Posterior cingulate gyrus (tissue), 11 donors: Measurements from ENCODE around the gene EIF4G1.
A peak's percentile ranks its signal among the peaks of the same experiment; 100 is the strongest.
"Not testable (repeated sequence)": the region's sequence is repeated elsewhere in the genome, so short reads cannot be mapped to it uniquely, and the experiment has no call there.

Experiments used
- DNase-seq, 10 donors: peaks; one replicate each; pipeline versions ENCODE4 v3.0.0 to v3.0.0-alpha.2; 2020 to 2021; ENCODE audit warnings: mixed read lengths in 3 of 10
- intact Hi-C: fragments of 100-400 bp; cut with DNase I; formaldehyde crosslinking; loops from one replicate; pipeline ENCODE4 v1.15.1; 2023

EIF4G1 gene

GRCh38 chr3:184328516-184328915 is 14.1 kb downstream of the EIF4G1 start:
- peak in 2 of 10 donors; percentile 25 to 53 for DNase-seq
- intact Hi-C loops, result no loop called here

DNA sequence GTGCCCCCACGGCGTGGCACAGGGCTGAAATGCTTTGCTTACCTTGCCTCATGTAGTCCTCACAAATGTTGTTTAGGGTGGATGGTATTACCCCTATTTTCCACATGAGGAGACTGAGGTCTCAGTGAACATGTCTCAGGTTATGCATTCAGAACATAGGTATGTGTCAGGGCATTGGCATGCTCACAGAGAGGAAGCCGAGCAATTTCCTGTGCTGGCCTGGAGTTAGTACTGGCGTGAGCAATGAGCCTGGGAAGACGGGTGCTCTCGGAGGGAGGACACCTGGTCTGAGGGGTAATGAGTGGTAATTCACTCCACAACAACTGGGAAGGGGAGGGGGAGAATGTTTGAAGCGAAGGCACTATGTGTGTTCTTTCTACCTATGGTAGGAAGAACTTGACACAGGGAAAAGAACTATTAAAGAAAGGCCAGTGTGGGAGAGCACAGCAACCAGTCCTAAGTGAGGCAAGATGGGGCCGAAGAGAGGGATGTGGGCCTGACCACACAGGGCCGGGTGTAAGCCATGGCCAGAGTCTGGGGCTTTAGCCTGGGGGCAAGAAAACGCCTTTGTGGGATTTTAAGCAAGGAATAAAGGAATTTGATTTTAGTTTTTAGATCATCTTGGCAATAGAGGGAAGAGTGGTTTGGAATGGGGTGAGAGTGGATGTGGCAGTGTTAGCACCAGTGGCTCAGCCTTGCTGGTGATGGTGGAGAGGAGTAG is 18.1 kb downstream of the EIF4G1 start:
- intact Hi-C loops, result no loop called here
- DNase-seq, result peak in 2 of 10 donors; percentile 16 to 35

DNA sequence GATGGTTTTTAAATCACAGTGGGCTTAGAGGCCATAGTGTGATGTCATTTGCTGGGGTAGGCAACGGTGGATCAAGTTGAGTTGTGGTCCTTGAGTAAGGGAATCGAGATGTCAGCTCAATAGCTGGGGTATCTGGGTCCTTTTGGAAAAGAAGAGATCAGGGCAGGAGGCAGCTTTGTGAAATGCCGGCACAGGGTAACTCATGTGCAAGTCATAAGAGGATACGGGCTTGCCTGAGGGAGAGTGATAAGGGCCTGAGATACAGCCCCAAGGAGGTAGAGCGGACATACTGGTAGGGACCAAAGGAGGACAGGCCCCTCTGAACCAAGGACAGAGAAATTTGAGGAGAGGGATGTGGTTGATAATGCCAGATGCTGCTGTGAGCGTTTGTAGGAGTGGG is 18.8 kb downstream of the EIF4G1 start:
- intact Hi-C loops, result no loop called here
- peak in 1 of 10 donors; percentile 2 for DNase-seq

DNA sequence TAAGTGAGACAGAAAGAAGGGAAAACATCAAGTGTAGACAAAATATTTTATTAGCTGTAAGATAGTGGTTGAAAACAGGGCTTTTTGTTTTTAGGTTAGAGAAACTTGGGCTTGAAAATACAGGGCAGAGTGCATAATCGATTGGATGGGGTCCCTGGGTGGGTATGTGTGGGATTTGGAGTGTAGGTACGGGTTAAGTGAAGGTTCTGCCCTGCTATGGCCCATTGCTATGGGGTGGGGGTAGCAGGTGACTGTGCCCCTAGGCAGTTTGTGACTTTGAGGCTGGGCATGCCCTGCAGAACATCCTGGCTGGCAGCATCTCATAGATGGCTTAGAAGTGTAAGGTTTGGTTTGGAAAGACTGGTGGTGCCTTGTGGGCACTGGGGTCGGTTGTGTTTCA is 19.3 kb downstream of the EIF4G1 start:
- intact Hi-C loops, result no loop called here
- DNase-seq, result peak in 2 of 10 donors; percentile 33 to 45

- intact Hi-C loops, result no loop called here
- DNase-seq, result peak in 3 of 10 donors; percentile 69 to 77 (median 70)
Measured at GRCh38 chr3:184334470-184335158, 20.2 kb downstream of the EIF4G1 start.

DNA sequence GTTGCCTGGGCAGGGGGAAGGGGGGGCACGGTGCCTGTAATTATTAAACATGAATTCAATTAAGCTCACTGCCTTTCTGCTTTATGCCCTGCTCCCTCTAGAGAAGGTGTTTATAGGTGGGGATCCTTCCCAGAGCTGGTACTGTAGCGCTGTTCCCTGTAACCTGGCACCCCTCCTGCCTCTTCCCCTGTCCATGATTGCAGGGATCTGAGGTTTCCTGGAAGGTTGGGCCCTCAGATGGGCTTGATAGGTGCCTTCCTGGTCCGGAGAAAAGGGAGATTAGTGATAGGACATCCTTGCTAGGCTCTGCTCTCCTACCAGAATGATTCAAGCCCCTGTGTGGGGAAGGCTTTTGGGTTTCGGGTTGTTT is 20.9 kb downstream of the EIF4G1 start:
- intact Hi-C loops, result no loop called here
- peak in 1 of 10 donors; percentile 53 for DNase-seq

DNA sequence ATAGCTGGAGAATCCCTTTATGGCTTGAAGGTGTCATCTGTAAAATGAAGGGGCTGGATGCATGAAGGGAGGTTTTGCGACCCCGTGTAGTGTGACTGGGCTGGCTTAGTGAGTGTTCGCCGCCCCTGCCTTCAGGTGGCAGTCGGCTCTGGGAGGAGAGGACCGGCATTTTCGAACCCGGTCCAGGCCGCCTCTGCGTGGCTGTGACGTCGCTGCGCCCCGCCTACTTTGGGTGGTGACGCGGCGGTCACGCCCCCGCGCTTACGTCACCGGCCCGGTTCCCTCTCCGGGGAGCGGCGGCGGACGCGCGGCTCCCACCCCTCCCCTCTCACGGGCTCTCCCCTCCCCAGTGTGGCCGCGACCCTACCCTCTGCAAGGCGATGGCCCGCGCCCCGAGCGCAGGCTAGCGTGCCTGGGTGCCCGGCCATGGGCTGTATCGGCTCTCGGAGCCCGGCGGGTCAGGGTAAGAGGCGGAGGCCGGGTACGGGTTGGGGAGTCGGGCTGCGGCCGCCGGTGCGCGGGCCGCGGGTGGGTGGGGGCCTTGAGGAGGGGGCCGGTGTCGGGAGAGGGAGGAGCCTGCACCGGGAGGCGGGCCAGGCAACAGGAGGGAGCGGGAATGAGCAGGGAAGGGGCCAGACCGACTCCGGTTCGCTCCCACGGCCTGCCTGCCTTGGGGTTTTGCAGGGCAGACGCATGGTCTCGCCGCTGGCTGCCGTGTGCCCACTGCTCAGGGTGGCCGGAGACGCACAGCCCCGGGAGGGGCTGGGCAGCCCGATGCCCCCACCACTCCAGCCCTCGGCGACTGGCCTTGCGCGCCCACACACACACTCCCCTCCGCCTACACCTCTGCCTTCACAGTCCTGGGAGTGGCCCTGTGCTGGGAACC is 21.5 kb downstream of the EIF4G1 start:
- intact Hi-C loops, result loop anchor here (2.0 kb wide), 1 partner anchor 15 kb away; no protein-coding TSS in a partner anchor
- DNase-seq, result peak; percentile 87 to 99 (median 92)

- intact Hi-C loops, result loop anchor here (2.0 kb wide), 1 partner anchor 16 kb away; no protein-coding TSS in a partner anchor
- peak in 1 of 10 donors; percentile 43 for DNase-seq
Measured at GRCh38 chr3:184336547-184337398, 22.4 kb downstream of the EIF4G1 start.

DNA sequence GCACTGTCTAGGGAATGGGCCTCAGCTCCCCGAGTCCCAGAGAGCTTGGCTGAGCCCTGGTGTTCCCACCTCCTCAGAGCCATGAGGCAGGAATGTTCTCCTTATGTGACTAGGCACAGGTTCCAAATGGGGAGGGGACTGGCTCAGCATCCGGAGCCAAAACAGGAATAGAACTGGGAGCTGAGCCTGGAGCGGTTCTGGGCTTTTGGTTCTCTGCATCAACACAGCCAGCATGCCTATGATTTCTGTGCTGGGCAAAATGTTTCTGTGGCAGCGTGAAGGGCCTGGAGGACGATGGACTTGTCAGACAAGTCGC is 23.0 kb downstream of the EIF4G1 start, which contains the start of gene FAM131A:
Gene FAM131A (plus strand): TSS at position 202 of the 316 bp plus-strand sequence. CDS start 31 bp downstream, at position 233.
- intact Hi-C loops, result loop anchor here (2.0 kb wide), 1 partner anchor 17 kb away; no protein-coding TSS in a partner anchor
- DNase-seq, result peak in 9 of 10 donors; percentile 34 to 95 (median 74)

GRCh38 chr3:184337981-184338380 is 23.6 kb downstream of the EIF4G1 start:
- intact Hi-C loops, result loop anchor here (2.0 kb wide), 1 partner anchor 17 kb away; no protein-coding TSS in a partner anchor
- DNase-seq, result no peak

DNA sequence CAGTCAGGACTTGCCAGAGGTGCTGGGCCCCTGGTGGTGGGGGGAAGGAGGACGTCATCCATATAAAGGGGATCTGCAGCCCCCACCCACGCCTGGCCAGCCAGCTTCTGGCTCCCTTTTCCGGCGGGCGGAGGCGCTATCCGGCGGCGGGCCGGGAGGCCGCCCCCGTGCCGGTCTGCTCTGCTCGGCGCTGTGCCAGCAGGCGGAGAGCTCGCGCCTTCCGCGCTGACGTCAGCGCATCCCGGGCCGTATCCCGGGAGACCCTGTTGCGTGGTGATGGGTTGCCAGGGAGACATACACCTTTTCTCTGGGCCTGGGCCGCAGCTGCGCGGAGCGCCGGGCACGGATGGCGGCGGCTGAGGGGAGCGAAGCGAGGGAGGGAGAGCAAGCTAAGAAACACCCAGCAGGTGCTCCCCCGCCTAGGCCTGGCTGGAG is 24.1 kb downstream of the EIF4G1 start:
- intact Hi-C loops, result no loop called here
- DNase-seq, result peak; percentile 68 to 98 (median 88)

- intact Hi-C loops, result no loop called here
- DNase-seq, result no peak
Measured at GRCh38 chr3:184339001-184339400, 24.6 kb downstream of the EIF4G1 start.

DNA sequence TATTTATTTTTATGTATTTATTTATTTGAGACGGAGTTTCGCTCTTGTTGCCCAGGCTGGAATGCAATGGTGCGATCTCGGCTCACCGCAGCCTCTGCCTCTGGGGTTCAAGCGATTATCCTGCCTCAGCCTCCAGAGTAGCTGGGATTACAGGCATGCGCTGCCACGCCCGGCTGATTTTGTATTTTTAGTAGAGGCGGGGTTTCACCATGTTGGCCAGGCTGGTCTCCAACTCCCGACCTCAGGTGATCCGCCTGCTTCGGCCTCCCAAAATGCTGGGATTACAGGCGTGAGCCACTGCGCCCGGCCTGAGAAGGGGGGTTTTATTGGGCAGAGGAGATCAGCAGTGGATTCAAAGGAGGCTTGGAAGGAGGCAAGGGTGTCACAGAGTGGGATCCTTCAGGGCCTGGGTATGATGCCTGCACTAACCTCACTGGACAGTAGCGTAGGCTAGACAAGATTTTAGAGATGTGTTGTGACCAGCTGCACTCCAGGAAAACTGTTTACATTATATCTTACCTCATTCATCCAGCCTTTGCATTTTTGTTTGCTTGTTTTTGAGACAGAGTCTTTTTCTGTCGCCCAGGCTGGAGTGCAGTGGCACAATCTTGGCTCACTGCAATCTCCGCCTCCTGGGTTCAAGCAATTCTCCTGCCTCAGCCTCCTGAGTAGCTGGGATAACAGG is 25.2 kb downstream of the EIF4G1 start:
- intact Hi-C loops, DNase-seq: not testable (repeated sequence)

GRCh38 chr3:184341925-184342324 is 27.5 kb downstream of the EIF4G1 start:
- intact Hi-C loops, result no loop called here
- DNase-seq, result peak in 2 of 10 donors; percentile 25 to 40

- intact Hi-C loops, result no loop called here
- DNase-seq, result peak in 3 of 10 donors; percentile 51 to 76 (median 69)
Measured at GRCh38 chr3:184343200-184343876, 28.9 kb downstream of the EIF4G1 start.

- DNase-seq, result peak in 3 of 10 donors; percentile 75 to 83 (median 81)
- intact Hi-C loops, result no loop called here
Measured at GRCh38 chr3:184344579-184345316, 30.3 kb downstream of the EIF4G1 start.

- intact Hi-C loops, result no loop called here
- peak; percentile 78 to 98 (median 88) for DNase-seq
Measured at GRCh38 chr3:184345317-184346144, 31.1 kb downstream of the EIF4G1 start.
